HG03354 (cell line): Measurements from ENCODE around the gene AUTS2.

Source experiments
- ATAC-seq: cut with Tn5 transposase; IDR thresholded peaks from one replicate; pipeline ENCODE4 v1.9.1; 2021; ENCODE audit warnings: mild to moderate bottlenecking; ENCODE audit not compliant: unreplicated experiment, poor library complexity, severe bottlenecking

The AUTS2 gene

GRCh38 chr7:69744026-69744425, 145.8 kb downstream of the AUTS2 start:
- no peak for ATAC-seq

GRCh38 chr7:69746383-69746782, 148.1 kb downstream of the AUTS2 start:
- no peak for ATAC-seq

DNA sequence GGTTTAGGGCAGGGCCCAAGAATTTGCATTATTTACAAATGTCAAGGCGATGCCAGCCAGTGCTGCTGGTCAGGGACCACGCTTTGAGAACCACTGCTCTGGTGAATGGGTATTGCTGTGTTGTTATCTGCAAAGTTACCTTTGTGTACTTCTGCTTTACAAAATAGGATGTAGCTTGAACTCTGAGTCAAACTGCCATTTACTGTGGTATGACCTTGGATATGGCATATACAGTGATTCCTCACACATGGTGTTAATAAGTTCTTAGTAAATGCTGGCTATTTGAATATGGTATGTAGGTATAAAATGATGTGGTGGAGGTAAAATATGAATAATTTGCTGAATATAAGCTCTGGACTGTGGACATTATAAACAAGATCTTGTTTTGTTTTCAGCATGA, 148.9 kb downstream of the AUTS2 start:
- no peak for ATAC-seq

GRCh38 chr7:69748530-69748929, 150.3 kb downstream of the AUTS2 start:
- ATAC-seq: no peak

GRCh38 chr7:69749372-69749979, 151.2 kb downstream of the AUTS2 start:
- ATAC-seq: no peak

DNA sequence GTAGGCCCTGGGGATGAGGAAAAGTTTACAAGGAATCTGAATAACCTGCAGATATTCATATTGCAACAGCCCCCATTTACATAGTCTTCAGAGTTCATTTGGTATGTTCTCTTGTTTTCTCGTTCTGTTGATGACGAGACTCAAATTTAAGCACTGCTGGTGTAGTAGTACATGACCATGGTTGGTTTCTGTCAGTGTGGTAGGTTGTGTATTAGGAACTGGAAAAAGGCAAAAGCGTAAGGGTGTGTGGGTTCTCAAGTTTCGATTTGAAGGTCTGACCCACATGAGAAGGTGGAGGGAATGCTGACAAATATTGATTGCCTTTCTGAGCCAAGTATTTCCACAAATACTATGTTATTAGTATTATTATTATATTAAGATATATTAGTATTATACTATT, 151.7 kb downstream of the AUTS2 start:
- ATAC-seq: no peak

DNA sequence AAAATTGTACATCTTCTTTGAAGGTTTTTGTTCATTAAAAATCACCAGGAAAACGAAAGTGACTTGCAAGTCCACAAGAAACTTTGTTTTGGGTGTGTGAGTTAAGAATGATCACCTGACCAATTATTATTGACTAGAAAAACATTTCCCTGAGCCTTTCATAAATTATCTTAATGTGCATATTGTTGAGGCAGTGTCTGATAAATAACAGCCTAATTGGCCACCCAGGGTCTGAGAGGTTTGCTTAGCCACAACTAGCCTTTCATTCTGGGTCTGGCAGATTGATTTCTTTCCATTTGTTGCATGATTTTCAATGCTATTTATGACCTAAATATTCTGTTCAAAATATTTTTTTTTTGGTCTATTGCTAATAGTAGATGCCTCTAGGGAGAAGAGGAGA, 152.8 kb downstream of the AUTS2 start:
- ATAC-seq: no peak

DNA sequence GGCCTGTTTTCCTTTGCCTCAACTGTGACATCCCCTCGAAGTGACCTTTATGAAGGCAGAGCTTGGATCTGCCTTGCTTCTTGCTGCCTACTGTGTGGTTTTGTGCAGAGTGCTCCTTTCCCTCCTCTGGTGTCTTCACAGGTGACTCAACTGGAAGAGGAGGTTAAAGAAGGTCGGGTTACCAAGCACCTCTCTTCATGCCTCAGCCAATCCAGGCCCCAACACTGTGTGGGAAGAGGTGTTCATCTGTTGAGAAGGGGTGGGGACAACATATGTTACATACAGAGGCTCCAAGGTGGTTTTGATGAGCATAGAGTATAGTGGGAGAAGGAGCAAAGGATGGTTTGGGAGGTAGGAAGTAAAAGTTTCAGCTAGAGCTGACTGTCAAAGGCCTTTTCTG, 155.7 kb downstream of the AUTS2 start:
- ATAC-seq: no peak

- no peak for ATAC-seq
Observed at GRCh38 chr7:69754476-69754875, 156.2 kb downstream of the AUTS2 start.

DNA sequence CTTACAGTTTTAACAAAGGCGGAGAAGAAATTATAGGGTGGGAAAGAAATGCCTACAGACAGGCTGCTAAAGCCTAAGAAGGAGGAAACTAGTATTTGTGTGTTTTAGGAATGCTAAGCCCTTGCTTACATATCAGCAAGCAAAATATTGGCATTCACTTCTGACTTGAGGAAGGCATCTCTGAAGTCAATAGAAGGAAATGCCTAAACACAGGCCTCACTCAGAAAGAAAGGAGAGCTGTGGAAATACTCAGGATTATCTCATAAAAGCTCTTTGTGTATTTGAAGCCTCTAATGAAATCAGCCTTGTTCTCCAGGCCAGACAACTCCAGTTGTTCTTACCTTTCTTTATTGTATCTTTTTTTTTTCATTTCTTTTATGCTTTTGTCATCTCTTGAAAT, 158.0 kb downstream of the AUTS2 start:
- no peak for ATAC-seq

DNA sequence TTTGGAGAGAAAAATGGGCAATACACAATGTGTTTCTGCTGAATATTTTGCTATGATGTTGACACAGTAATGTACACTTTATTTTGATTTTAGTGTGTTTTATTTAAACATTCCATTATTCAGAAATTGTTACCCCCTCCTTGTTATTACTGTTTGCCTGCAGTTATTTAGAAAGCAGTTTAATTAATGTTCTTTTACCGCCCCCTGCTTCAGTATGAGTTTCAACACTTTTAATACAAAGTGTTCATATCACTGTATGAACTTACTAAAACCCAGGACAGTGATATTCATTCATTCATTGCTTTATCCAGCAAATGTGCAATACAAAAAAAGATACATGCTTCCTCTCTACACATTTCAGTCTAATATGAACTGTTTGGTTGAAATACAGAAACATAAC, 159.3 kb downstream of the AUTS2 start:
- ATAC-seq: no peak

DNA sequence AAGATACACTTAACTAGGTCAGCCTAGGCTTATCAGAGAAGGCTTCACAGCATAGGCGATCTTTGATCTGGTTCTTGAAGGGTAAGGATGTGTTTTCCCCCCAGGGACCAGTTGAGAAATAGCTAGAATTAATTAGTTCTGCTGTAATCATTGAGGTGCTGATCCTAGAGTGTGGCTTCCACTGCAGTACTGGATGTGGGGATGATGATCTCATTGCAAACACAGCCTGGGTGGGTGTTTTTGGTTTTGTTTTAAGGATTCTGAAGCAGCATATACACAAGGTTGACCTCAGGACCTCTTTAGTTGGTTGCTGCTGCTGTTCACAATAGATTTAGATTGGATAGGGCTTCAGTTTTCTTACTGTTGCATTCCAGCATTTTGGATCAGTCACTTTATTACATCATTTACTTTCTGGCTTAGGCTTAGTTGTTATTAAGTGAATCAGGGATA, 159.7 kb downstream of the AUTS2 start:
- no peak for ATAC-seq

- no peak for ATAC-seq
Observed at GRCh38 chr7:69759373-69759772, 161.1 kb downstream of the AUTS2 start.

DNA sequence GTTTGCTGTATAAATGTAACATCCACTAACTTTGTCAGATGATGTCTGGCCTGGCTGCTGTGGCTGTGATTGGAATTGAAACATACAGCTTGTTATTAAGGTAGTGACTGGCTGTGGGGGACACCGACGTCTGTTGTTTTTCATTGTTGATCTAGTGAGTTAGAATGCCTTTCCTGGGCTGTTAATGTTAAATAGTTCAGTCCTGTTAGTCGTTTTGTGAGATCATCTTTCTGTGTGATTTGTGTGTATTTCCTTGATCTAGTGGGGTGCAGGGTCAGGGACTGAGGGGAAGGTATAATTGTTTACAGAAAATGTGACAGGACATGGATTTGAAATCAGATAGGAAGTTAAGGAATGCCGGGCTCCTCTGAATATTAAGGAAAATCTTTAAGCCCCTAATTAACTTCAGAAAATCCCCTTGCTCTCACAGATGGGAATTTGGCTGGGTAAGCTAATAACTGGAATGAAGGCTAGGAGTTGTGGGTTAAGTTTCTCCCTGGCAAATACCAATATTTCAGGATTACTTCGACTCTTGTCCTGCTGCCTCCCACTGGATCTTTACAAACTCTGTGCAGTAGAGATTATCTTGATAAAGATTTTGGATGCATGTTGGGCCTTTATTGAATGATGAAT, 163.1 kb downstream of the AUTS2 start:
- no peak for ATAC-seq

- no peak for ATAC-seq
Observed at GRCh38 chr7:69762821-69763352, 164.6 kb downstream of the AUTS2 start.

- ATAC-seq: no peak
Observed at GRCh38 chr7:69763513-69763912, 165.2 kb downstream of the AUTS2 start.

DNA sequence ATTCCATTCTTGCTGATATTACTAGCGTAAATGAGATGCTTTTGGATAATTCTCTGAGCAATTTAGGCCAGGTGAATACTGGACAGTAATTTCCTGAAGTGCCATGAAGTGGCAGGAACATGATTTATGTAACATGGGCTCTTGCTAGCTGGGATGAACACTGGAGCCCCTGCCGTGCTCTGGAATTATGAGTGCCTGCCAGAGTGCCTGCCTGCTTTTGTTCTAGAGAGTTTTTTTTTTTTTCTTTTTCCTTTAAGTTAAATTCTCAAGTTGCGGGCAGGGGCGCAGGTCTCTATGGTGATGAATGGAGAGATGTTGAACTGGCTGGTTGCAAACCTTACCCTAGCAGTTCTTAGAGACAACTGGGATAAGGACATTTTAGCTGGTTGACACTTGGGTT, 165.9 kb downstream of the AUTS2 start:
- no peak for ATAC-seq

DNA sequence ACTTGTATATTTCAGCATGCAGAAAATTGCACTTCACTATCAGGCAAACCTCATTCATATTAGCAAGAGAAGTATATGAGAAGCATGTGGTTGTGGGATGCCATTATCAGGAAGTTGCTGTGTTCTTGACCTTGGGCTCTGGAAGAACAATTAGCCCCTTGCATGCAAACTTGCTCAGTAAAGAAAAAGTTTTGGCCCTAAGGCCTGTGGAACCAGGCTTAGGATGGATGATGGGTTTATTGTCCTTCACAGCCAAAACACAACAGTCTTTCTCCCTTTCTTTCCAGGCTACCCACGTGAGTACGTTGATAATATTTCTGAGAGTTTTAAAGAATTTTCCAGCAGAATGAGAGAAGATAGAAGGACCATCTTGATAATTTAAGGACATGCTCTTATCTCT, 166.4 kb downstream of the AUTS2 start:
- ATAC-seq: no peak

DNA sequence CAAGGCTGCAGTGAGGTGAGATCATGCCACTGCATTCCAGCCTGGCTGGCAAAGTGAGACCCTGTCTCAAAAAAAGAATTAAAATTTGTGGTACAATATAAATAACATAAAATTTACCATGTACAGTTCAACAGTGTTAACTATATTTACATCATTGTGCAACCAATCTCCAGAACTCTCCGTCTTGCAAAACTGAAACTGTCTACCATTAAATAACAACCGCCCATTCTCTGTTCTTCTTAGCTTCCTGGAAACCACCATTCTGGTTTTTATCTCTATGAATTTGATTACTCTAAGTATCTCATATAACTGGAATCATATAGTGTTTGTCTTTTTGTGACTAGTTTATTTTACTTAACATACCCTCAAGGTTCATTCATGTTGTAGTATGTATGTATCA, 167.6 kb downstream of the AUTS2 start:
- no peak for ATAC-seq

- no peak for ATAC-seq
Observed at GRCh38 chr7:69768986-69769595, 170.8 kb downstream of the AUTS2 start.

DNA sequence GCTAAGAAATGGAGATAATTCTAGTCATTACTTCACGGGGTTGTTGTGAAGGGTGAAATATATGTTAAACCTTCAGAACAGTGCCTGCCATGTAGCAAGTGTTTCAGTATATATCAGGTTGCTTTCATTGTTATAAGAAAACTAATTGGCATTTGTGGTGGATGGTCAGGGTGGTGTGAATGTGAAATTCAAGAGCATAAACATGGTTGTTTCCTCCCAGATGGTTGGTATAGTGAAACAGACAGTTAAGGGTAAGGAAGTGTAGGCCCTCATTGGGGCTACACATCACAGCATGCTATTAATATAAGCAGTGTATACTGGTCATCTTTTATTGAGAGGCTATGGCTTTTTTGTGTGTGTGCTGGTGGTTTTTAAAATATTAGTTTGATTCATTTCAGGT, 171.6 kb downstream of the AUTS2 start:
- ATAC-seq: no peak
